ENCODE results near the gene CADM1.

The CADM1 gene

GRCh38 chr11:115279813-115280761 is 224.1 kb downstream of the CADM1 start:
- DNase-seq (ENCODE audit: low read depth in 2 of 2), result no peak

- DNase-seq (ENCODE audit: low read depth in 2 of 2), result no peak
Observed at GRCh38 chr11:115276799-115277198, 227.4 kb downstream of the CADM1 start.

GRCh38 chr11:115276191-115276590 is 228.0 kb downstream of the CADM1 start:
- no peak for DNase-seq (ENCODE audit: low read depth in 2 of 2)

GRCh38 chr11:115275045-115275444 is 229.2 kb downstream of the CADM1 start:
- no peak for DNase-seq (ENCODE audit: low read depth in 2 of 2)

GRCh38 chr11:115272925-115273324 is 231.3 kb downstream of the CADM1 start:
- DNase-seq (ENCODE audit: low read depth in 2 of 2), result no peak

- DNase-seq (ENCODE audit: low read depth in 2 of 2), result no peak
Observed at GRCh38 chr11:115271643-115272042, 232.6 kb downstream of the CADM1 start.

- no peak for DNase-seq (ENCODE audit: low read depth in 2 of 2)
Observed at GRCh38 chr11:115269191-115269950, 234.8 kb downstream of the CADM1 start.

- no peak for DNase-seq (ENCODE audit: low read depth in 2 of 2)
Observed at GRCh38 chr11:115267871-115268270, 236.3 kb downstream of the CADM1 start.

GRCh38 chr11:115267238-115267781 is 236.9 kb downstream of the CADM1 start:
- no peak for DNase-seq (ENCODE audit: low read depth in 2 of 2)

GRCh38 chr11:115266066-115266639 is 238.1 kb downstream of the CADM1 start:
- no peak for DNase-seq (ENCODE audit: low read depth in 2 of 2)

- no peak for DNase-seq (ENCODE audit: low read depth in 2 of 2)
Observed at GRCh38 chr11:115263799-115264656, 240.2 kb downstream of the CADM1 start.

- DNase-seq (ENCODE audit: low read depth in 2 of 2), result no peak
Observed at GRCh38 chr11:115258216-115258615, 246.0 kb downstream of the CADM1 start.

- DNase-seq (ENCODE audit: low read depth in 2 of 2), result no peak
Observed at GRCh38 chr11:115257678-115258077, 246.5 kb downstream of the CADM1 start.

GRCh38 chr11:115257270-115257669 is 246.9 kb downstream of the CADM1 start:
- no peak for DNase-seq (ENCODE audit: low read depth in 2 of 2)

GRCh38 chr11:115256397-115257197 is 247.6 kb downstream of the CADM1 start:
- no peak for DNase-seq (ENCODE audit: low read depth in 2 of 2)

GRCh38 chr11:115255006-115255762 is 249.0 kb downstream of the CADM1 start:
- no peak for DNase-seq (ENCODE audit: low read depth in 2 of 2)

- DNase-seq (ENCODE audit: low read depth in 2 of 2), result no peak
Observed at GRCh38 chr11:115251126-115251525, 253.1 kb downstream of the CADM1 start.

GRCh38 chr11:115249061-115249578 is 255.1 kb downstream of the CADM1 start:
- no peak for DNase-seq (ENCODE audit: low read depth in 2 of 2)

- no peak for DNase-seq (ENCODE audit: low read depth in 2 of 2)
Observed at GRCh38 chr11:115247953-115248352, 256.3 kb downstream of the CADM1 start.
